HG02571 (cell line): Measurements from ENCODE around the gene SFRP2.

Experiments used
- ATAC-seq: cut with Tn5 transposase; IDR thresholded peaks from one replicate; pipeline ENCODE4 v1.9.1; 2021; ENCODE audit warnings: mild to moderate bottlenecking, moderate library complexity; ENCODE audit not compliant: unreplicated experiment

Gene SFRP2

DNA sequence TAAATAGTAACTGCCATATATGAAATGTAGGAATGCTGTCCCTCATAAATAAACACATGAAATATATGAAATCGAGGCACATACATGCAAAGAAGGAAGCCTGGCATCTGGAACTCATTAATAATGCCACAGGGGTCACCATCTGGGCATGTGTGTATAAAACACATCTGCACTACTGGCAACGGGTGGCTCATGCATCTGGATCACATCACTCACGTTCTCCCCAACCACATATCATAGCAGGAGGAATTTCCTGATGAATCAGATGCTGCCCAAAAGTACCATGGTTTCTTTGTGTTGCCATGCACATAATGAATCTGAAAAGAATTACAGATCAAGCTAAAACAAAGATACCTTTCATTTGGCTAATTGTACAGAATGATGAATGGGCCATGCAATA, 57.6 kb downstream of the SFRP2 start:
- ATAC-seq, result no peak
